ENCODE results near the gene ALK. TPM values are rescaled to one million over a fixed set of nuclear protein-coding genes. Genes with fewer than 3 reads are reported as not detected.
A peak's percentile ranks its signal among the peaks of the same experiment; 100 is the strongest.

ALK gene
- total and polyA plus RNA-seq, 10 of the 15 experiments (the other 5 are each of a cell fraction or from before 2014, with no cell fraction given): 0.11 TPM; not detected in 9

DNA sequence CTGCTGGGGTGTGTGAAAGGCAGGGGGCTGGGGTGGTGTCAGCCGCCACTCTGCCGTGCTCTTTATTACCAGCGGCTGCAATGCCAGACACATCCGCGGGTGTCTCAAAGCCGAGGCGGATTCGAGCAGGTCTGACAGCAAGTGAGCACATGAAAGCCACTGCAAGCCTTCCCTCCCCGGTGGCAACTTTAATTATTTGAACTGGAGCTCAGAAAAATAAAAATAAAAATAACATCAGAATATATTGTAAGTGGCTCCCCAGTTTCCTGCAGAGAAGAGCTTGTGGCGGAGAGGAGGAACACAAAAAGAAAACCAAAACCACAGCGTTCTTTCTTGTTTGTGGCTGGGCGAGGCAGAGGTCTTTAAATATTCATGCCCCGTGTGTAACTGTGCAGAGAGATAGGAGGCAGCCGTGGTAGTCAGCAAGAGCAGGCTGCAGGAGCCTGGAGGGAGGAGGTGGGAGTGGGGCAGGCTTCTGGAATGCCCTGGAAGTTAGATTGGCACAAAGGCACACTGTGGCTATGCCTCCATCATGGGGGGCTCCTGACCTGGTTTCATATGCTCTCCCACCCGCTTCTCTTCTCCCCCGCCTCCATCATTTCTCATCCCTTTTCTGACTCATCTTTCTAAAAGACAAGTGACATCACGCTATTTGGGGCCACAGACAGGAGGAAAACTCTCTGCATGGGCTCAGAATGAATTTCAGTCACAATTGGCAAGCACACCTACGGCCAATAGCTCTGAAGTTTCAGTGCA, 606.4 kb downstream of the ALK start (continued):
- TF ChIP-seq EED (IDR thresholded peaks at IDR 0.05; ENCODE audit: low read depth) (peak; percentile 79), CREM (IDR thresholded peaks at IDR 0.05; ENCODE audit: low read depth) (peak; percentile 76), SRF (IDR thresholded peaks at IDR 0.05; ENCODE audit: low read depth in 2 of 2, low read length in 2 of 2) (no peak), ETV6 (conservative IDR thresholded peaks at IDR 0.05 in 1 of 2, IDR thresholded peaks at IDR 0.05 in 1 of 2; ENCODE audit: borderline replicate concordance in 1 of 2, low read depth in 1 of 2) (peak in 1 of 2 experiments; percentile 56; a peak in 2 of 4 replicates), RAD21 (IDR thresholded peaks at IDR 0.05; ENCODE audit: insufficient read depth, low read depth, low read length) (no peak), TCF7 (IDR thresholded peaks at IDR 0.05; ENCODE audit: borderline replicate concordance) (0 out of 2 replicates have a peak, but pooled peaks have one; percentile 33), NR2C2 (IDR thresholded peaks at IDR 0.05; ENCODE audit: borderline replicate concordance, control insufficient read depth, insufficient read length, low read depth) (no peak), HDAC6 (IDR thresholded peaks at IDR 0.05; ENCODE audit: unreplicated experiment) (no peak), ZNF207 (IDR thresholded peaks at IDR 0.05; ENCODE audit: borderline replicate concordance) (no peak)
- TF ChIP-seq, protein P1, sequence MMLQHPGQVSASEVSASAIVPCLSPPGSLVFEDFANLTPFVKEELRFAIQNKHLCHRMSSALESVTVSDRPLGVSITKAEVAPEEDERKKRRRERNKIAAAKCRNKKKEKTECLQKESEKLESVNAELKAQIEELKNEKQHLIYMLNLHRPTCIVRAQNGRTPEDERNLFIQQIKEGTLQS (IDR thresholded peaks at IDR 0.05; ENCODE audit: borderline replicate concordance, extremely low read depth, low read depth, low read length): no peak
- TF ChIP-seq, protein P2, sequence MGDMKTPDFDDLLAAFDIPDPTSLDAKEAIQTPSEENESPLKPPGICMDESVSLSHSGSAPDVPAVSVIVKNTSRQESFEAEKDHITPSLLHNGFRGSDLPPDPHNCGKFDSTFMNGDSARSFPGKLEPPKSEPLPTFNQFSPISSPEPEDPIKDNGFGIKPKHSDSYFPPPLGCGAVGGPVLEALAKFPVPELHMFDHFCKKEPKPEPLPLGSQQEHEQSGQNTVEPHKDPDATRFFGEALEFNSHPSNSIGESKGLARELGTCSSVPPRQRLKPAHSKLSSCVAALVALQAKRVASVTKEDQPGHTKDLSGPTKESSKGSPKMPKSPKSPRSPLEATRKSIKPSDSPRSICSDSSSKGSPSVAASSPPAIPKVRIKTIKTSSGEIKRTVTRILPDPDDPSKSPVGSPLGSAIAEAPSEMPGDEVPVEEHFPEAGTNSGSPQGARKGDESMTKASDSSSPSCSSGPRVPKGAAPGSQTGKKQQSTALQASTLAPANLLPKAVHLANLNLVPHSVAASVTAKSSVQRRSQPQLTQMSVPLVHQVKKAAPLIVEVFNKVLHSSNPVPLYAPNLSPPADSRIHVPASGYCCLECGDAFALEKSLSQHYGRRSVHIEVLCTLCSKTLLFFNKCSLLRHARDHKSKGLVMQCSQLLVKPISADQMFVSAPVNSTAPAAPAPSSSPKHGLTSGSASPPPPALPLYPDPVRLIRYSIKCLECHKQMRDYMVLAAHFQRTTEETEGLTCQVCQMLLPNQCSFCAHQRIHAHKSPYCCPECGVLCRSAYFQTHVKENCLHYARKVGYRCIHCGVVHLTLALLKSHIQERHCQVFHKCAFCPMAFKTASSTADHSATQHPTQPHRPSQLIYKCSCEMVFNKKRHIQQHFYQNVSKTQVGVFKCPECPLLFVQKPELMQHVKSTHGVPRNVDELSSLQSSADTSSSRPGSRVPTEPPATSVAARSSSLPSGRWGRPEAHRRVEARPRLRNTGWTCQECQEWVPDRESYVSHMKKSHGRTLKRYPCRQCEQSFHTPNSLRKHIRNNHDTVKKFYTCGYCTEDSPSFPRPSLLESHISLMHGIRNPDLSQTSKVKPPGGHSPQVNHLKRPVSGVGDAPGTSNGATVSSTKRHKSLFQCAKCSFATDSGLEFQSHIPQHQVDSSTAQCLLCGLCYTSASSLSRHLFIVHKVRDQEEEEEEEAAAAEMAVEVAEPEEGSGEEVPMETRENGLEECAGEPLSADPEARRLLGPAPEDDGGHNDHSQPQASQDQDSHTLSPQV (IDR thresholded peaks at IDR 0.05): no peak
- TF ChIP-seq, protein P3, sequence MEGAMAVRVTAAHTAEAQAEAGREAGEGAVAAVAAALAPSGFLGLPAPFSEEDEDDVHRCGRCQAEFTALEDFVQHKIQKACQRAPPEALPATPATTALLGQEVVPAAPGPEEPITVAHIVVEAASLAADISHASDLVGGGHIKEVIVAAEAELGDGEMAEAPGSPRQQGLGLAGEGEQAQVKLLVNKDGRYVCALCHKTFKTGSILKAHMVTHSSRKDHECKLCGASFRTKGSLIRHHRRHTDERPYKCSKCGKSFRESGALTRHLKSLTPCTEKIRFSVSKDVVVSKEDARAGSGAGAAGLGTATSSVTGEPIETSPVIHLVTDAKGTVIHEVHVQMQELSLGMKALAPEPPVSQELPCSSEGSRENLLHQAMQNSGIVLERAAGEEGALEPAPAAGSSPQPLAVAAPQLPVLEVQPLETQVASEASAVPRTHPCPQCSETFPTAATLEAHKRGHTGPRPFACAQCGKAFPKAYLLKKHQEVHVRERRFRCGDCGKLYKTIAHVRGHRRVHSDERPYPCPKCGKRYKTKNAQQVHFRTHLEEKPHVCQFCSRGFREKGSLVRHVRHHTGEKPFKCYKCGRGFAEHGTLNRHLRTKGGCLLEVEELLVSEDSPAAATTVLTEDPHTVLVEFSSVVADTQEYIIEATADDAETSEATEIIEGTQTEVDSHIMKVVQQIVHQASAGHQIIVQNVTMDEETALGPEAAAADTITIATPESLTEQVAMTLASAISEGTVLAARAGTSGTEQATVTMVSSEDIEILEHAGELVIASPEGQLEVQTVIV (IDR thresholded peaks at IDR 0.05; ENCODE audit: borderline replicate concordance, partially characterized antibody): no peak
- TF ChIP-seq, protein P4, sequence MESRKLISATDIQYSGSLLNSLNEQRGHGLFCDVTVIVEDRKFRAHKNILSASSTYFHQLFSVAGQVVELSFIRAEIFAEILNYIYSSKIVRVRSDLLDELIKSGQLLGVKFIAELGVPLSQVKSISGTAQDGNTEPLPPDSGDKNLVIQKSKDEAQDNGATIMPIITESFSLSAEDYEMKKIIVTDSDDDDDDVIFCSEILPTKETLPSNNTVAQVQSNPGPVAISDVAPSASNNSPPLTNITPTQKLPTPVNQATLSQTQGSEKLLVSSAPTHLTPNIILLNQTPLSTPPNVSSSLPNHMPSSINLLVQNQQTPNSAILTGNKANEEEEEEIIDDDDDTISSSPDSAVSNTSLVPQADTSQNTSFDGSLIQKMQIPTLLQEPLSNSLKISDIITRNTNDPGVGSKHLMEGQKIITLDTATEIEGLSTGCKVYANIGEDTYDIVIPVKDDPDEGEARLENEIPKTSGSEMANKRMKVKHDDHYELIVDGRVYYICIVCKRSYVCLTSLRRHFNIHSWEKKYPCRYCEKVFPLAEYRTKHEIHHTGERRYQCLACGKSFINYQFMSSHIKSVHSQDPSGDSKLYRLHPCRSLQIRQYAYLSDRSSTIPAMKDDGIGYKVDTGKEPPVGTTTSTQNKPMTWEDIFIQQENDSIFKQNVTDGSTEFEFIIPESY (IDR thresholded peaks at IDR 0.05): no peak
- TF ChIP-seq, protein P5, sequence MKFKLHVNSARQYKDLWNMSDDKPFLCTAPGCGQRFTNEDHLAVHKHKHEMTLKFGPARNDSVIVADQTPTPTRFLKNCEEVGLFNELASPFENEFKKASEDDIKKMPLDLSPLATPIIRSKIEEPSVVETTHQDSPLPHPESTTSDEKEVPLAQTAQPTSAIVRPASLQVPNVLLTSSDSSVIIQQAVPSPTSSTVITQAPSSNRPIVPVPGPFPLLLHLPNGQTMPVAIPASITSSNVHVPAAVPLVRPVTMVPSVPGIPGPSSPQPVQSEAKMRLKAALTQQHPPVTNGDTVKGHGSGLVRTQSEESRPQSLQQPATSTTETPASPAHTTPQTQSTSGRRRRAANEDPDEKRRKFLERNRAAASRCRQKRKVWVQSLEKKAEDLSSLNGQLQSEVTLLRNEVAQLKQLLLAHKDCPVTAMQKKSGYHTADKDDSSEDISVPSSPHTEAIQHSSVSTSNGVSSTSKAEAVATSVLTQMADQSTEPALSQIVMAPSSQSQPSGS (IDR thresholded peaks at IDR 0.05; ENCODE audit: low read length): 0 out of 2 replicates have a peak, but pooled peaks have one; percentile 27

Measured in GM12878 (cell line).